DND-41 (cell line): ENCODE data around the gene VPS37D.

Experiments
- ATAC-seq: fragments of 200-7000 bp; cut with Tn5 transposase; 3 replicates; pipeline ENCODE4 v1.9.1; 2021; ENCODE audit warnings: low read depth; ENCODE audit not compliant: insufficient read depth
- DNase-seq: peaks from one replicate; pipeline ENCODE4 v3.0.0-alpha.2; 2020
- H2AFZ ChIP-seq: 2 replicates; pipeline ENCODE4 v1.6.0; 2012; ENCODE audit warnings: low read depth, low read length
- H3K27ac ChIP-seq: 2 replicates; pipeline ENCODE4 v1.5.1; 2012; ENCODE audit warnings: low read length, inconsistent platforms
- H3K27me3 ChIP-seq: fragments of 200-600 bp; sonication (generic); 2 replicates; pipeline ENCODE4 v1.6.0; 2012; ENCODE audit warnings: low read length, mild to moderate bottlenecking, inconsistent platforms; ENCODE audit not compliant: insufficient read depth, poor library complexity
- H3K36me3 ChIP-seq: 2 replicates; pipeline ENCODE4 v1.5.1; 2012; ENCODE audit warnings: low read length, inconsistent platforms; ENCODE audit not compliant: insufficient read depth
- H3K4me1 ChIP-seq: 2 replicates; pipeline ENCODE4 v1.5.1; 2012; ENCODE audit warnings: mild to moderate bottlenecking, low read length; ENCODE audit not compliant: insufficient read depth
- H3K4me2 ChIP-seq: 2 replicates; pipeline ENCODE4 v1.6.0; 2012; ENCODE audit warnings: mild to moderate bottlenecking, moderate library complexity, low read length, inconsistent platforms; ENCODE audit not compliant: insufficient read depth
- H3K4me3 ChIP-seq, 2 experiments: fragments of 200-600 bp in 1 of 2; shearing (Covaris generic) in 1 of 2; 2 replicates each; pipeline ENCODE4 v1.5.1; 2012 to 2016; ENCODE audit warnings: inconsistent platforms in 2 of 2, low read length in 2 of 2, mild to moderate bottlenecking in 2 of 2, low read depth in 1 of 2, moderate library complexity in 1 of 2
- H3K79me2 ChIP-seq: 2 replicates; pipeline ENCODE4 v1.6.0; 2012; ENCODE audit warnings: low read length, inconsistent platforms; ENCODE audit not compliant: insufficient read depth
- H3K9ac ChIP-seq: 2 replicates; pipeline ENCODE4 v1.6.0; 2012; ENCODE audit warnings: low read depth, mild to moderate bottlenecking, inconsistent platforms, low read length, moderate library complexity
- H3K9me3 ChIP-seq: 2 replicates; pipeline ENCODE4 v1.5.1; 2012; ENCODE audit warnings: low read length, moderate library complexity, mild to moderate bottlenecking, inconsistent platforms; ENCODE audit not compliant: insufficient read depth, severe bottlenecking
- H4K20me1 ChIP-seq: 2 replicates; pipeline ENCODE4 v1.6.0; 2012; ENCODE audit warnings: low read length; ENCODE audit not compliant: insufficient read depth
- EZH2 ChIP-seq: IDR thresholded peaks from 3 replicates; pipeline ENCODE4 v1.6.1; 2012; ENCODE audit warnings: borderline replicate concordance, low read depth, mild to moderate bottlenecking, moderate library complexity, low read length, inconsistent platforms; ENCODE audit not compliant: severe bottlenecking
- TF ChIP-seq, protein P1 (sequence below): IDR thresholded peaks from 2 replicates; pipeline ENCODE4 v1.5.1; 2012; ENCODE audit warnings: borderline replicate concordance, low read length, moderate library complexity, mild to moderate bottlenecking; ENCODE audit not compliant: poor library complexity, severe bottlenecking; ENCODE audit errors: extremely low read depth

Gene VPS37D

DNA sequence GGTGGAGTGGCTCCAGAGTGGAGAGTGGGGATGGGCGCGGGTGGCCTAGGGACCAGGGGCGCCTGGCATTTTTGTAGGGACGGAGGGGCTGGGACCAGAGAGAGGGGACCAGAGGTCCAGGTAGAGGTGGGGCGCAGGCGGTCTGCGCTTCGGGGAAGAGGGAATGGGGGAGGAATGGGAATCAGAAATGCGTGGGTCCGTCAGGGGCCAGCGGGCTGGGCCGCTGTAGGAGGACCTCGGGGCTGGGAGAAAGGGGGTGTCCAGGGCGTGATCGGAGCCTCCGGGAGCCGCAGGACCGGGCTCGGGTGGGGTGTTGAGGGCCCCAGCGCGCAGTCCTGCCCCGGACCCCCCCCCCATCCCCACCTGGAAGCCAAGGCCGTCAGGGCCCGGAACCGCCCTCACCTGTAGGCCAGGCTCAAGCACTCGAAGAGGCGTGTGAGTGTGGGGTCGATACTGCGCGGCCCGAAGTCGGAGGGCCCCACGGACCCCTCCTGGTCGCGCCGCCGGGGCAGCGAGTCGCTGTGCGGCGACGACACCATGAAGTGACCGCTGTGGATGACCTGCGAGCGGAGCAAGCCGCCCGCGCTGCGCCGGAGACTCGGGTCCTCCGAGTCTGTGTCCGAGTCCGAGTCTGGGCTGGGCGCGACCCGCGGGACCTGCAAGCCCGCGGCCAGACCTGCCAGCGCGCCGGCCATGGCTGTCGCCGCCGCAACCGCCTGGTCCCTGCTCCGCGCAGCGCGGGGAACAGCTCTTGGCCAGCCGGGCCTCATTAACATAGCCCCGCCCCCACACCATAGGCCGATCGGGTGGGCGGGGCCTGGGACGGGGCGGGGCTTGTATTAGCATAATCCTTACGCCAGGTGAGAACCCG is 43.6 kb upstream of the VPS37D start, which contains the start of gene MLXIPL:
MLXIPL (minus strand) TSS at position 725 of the 871 bp plus-strand sequence; CDS start at position 695, 30 bp downstream.
- Histone ChIP-seq H4K20me1 (no peaks in the 10 kb centered on the region), H3K9me3 (no peaks in the 10 kb centered on the region), H3K36me3 (no peaks in the 10 kb centered on the region), H3K4me3 (no peak within 1 kb of the TSS), H3K27ac (no peak within 1 kb of the TSS), H3K79me2 (no peaks in the 10 kb centered on the region), H3K4me1 (no peaks in the 10 kb centered on the region), H3K27me3 (peaks cover 6% of the 10 kb centered on the region), H3K9ac (no peak within 1 kb of the TSS), H2AFZ (no peak within 1 kb of the TSS), H3K4me2 (no peak within 1 kb of the TSS)
- ATAC-seq: no peak
- TF ChIP-seq, protein P1, sequence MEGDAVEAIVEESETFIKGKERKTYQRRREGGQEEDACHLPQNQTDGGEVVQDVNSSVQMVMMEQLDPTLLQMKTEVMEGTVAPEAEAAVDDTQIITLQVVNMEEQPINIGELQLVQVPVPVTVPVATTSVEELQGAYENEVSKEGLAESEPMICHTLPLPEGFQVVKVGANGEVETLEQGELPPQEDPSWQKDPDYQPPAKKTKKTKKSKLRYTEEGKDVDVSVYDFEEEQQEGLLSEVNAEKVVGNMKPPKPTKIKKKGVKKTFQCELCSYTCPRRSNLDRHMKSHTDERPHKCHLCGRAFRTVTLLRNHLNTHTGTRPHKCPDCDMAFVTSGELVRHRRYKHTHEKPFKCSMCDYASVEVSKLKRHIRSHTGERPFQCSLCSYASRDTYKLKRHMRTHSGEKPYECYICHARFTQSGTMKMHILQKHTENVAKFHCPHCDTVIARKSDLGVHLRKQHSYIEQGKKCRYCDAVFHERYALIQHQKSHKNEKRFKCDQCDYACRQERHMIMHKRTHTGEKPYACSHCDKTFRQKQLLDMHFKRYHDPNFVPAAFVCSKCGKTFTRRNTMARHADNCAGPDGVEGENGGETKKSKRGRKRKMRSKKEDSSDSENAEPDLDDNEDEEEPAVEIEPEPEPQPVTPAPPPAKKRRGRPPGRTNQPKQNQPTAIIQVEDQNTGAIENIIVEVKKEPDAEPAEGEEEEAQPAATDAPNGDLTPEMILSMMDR: no peak
- no peak for TF ChIP-seq EZH2
- no peak for DNase-seq

DNA sequence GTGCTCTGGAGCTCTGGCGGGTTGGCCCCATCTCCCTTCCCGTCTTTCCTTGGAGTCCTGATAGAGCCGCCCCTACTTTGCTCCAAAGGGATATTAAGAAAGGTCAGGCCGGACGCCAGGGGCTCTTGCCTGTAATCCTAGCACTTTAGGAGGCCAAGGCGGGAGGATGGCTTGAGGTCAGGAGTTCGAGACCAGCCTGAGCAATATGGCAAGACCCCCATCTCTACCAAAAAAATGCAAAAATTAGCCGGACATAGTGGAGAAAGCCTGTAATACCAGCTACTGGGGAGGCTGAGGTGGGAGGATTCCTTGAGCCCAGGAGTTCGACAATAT is 43.0 kb upstream of the VPS37D start:
- no peak for ATAC-seq
- Histone ChIP-seq H3K4me3 (no peak overlapping the region), H3K79me2 (no peaks in the 10 kb centered on the region), H2AFZ (no peak overlapping the region), H3K36me3 (no peaks in the 10 kb centered on the region), H3K4me2 (no peak overlapping the region), H3K27me3 (peaks cover 6% of the 10 kb centered on the region), H4K20me1 (no peaks in the 10 kb centered on the region), H3K9ac (no peak overlapping the region), H3K4me1 (no peaks in the 10 kb centered on the region), H3K27ac (no peak overlapping the region), H3K9me3 (no peaks in the 10 kb centered on the region)
- TF ChIP-seq, protein P1: no peak
- TF ChIP-seq EZH2: no peak
- no peak for DNase-seq

- H3K4me1 ChIP-seq: no peaks in the 10 kb centered on the region
- DNase-seq (no peak), ATAC-seq (no peak)
- no peak overlapping the region for H3K4me2 ChIP-seq
- H2AFZ ChIP-seq: no peak overlapping the region
- peaks cover 6% of the 10 kb centered on the region for H3K27me3 ChIP-seq
- H4K20me1 ChIP-seq: no peaks in the 10 kb centered on the region
- H3K9ac ChIP-seq: no peak overlapping the region
- no peaks in the 10 kb centered on the region for H3K36me3 ChIP-seq
- H3K9me3 ChIP-seq: no peaks in the 10 kb centered on the region
- TF ChIP-seq, protein P1: no peak
- no peak for TF ChIP-seq EZH2
- H3K79me2 ChIP-seq: no peaks in the 10 kb centered on the region
- H3K27ac ChIP-seq: no peak overlapping the region
- no peak overlapping the region for H3K4me3 ChIP-seq
Observed at GRCh38 chr7:73625276-73625675, 42.4 kb upstream of the VPS37D start.
